Progenitor cell of endocrine pancreas (in vitro differentiated cells): ENCODE measurements around the gene GPRC5C. TPM values are rescaled to one million over a fixed set of nuclear protein-coding genes. Genes with fewer than 3 reads are reported as not detected.

Source experiments
- DNase-seq: peaks from one replicate; pipeline ENCODE4 v3.0.0; 2021; ENCODE audit warnings: low spot score; ENCODE audit not compliant: unreplicated experiment
- H3K27ac Mint-ChIP-seq: 2 replicates; pipeline ENCODE4 v1.8.0; 2021; ENCODE audit warnings: mild to moderate bottlenecking, moderate library complexity, mixed read lengths
- H3K27me3 Mint-ChIP-seq: 2 replicates; pipeline ENCODE4 v1.8.0; 2021; ENCODE audit warnings: mixed read lengths
- H3K36me3 Mint-ChIP-seq: 2 replicates; pipeline ENCODE4 v1.8.0; 2022; ENCODE audit warnings: mixed read lengths; ENCODE audit not compliant: insufficient read depth
- H3K4me1 Mint-ChIP-seq: 2 replicates; pipeline ENCODE4 v1.8.0; 2021; ENCODE audit warnings: low read depth, mixed read lengths
- H3K4me3 Mint-ChIP-seq: 2 replicates; pipeline ENCODE4 v1.8.0; 2021; ENCODE audit warnings: low read depth, mild to moderate bottlenecking, moderate library complexity, mixed read lengths
- H3K9me3 Mint-ChIP-seq: 2 replicates; pipeline ENCODE4 v1.8.0; 2021; ENCODE audit warnings: low read depth, mixed read lengths
- total RNA-seq: library from RNA; stranded (reverse); gene quantifications from 2 replicates; pipeline ENCODE4 v1.2.1, GENCODE V29; 2021
- TF ChIP-seq, protein P1 (sequence below): fragments of 200-600 bp; sonication (generic); IDR thresholded peaks from one replicate; pipeline ENCODE4 v1.5.0; 2021; ENCODE audit warnings: antibody characterized with exemption, mild to moderate bottlenecking; ENCODE audit not compliant: unreplicated experiment

Gene GPRC5C
- total RNA-seq, 1 donor from 2014 or later, result 207 TPM

DNA sequence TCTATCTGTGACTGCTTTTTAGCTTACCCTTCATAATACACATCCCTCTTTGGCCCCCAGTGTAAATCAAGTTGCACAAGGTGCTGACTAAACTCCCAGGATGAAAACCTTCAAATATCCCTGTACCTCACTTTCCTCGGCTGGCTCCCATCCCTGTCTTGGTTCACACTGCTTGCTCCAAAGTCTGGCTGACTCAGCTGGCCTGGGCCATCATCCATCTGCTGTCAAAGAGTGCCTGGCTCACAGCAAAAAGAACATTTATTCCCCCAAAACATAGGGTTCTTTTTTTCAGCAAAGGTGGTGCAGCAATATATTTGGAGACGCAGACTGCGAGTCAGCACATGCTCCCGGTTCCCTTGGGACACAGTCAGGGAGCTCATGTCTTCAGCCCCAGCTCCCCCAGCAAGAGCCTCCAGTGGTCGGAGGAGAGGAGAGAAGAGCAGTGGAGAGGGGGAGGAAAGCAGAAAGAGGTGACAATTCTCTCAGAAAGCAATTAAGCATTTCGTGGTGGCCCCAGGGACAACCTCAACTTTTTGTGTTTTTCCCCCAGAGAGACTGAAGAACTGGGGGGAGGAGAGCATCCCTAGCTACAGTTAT lies 38.4 kb upstream of the GPRC5C start:
- Mint-ChIP-seq H3K36me3 (no peaks in the 10 kb centered on the region), H3K4me3 (no peak overlapping the region), H3K27ac (no peak overlapping the region), H3K9me3 (no peaks in the 10 kb centered on the region), H3K4me1 (peaks cover 9% of the 10 kb centered on the region), H3K27me3 (peaks cover 4% of the 10 kb centered on the region)
- no peak for DNase-seq
- TF ChIP-seq, protein P1, sequence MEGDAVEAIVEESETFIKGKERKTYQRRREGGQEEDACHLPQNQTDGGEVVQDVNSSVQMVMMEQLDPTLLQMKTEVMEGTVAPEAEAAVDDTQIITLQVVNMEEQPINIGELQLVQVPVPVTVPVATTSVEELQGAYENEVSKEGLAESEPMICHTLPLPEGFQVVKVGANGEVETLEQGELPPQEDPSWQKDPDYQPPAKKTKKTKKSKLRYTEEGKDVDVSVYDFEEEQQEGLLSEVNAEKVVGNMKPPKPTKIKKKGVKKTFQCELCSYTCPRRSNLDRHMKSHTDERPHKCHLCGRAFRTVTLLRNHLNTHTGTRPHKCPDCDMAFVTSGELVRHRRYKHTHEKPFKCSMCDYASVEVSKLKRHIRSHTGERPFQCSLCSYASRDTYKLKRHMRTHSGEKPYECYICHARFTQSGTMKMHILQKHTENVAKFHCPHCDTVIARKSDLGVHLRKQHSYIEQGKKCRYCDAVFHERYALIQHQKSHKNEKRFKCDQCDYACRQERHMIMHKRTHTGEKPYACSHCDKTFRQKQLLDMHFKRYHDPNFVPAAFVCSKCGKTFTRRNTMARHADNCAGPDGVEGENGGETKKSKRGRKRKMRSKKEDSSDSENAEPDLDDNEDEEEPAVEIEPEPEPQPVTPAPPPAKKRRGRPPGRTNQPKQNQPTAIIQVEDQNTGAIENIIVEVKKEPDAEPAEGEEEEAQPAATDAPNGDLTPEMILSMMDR, result no peak

DNA sequence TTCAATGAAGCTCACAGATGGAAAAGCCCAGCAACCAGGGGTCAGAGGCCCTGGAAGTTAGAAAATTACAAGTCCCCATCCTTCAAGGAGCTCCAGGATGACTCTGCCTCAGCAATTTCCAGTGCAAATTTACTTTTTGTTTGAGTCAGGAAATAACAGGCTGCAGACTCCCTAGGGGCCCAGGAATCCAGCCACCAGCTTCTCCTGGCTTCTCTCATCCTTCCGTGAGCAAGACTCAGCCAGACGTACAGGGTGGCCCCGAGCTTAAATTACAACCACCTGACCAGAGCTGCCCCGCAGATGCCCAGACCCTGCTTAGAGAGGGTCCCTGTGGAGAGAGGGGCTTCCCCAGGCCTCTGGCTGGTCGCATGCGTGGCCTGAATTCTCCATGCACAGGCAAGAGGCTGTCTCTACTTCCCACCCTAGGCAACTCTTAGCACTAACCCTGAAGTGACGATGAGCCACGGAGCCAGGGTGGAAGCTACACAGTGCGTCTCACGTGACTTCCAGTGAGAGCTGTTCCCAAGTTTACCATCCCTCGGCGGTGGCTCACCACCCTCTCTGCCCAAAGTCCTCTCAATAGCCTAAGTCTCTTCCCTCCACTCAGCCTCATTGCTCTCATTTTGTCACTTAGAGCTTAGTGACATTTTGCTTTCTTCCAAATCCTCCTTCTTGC lies 37.5 kb upstream of the GPRC5C start:
- H3K27ac Mint-ChIP-seq, result no peak overlapping the region
- TF ChIP-seq, protein P1, result no peak
- H3K4me1 Mint-ChIP-seq, result peaks cover 5% of the 10 kb centered on the region
- DNase-seq, result no peak
- H3K27me3 Mint-ChIP-seq, result no peaks in the 10 kb centered on the region
- H3K9me3 Mint-ChIP-seq, result no peaks in the 10 kb centered on the region
- H3K36me3 Mint-ChIP-seq, result no peaks in the 10 kb centered on the region
- H3K4me3 Mint-ChIP-seq, result no peak overlapping the region

DNA sequence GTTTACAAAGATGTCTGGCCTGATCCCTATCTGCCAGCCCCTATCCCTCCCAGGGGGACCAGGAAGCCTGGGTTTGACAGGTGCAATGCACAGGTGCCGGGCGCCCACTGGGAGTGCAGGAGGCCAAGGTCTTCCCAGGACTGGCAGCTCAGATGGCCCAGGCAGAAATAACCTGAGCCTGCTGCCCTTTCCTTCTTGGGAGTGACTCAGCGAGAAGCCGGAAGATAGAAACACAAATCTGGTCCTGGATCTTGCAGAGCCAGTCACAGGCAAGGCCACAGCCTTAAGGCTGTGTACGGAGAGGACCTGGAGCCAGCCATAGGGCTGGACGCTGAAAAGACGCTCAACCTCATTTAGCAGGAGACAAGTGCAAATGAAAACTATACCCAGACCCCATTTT lies 36.9 kb upstream of the GPRC5C start:
- DNase-seq, result no peak
- no peaks in the 10 kb centered on the region for H3K27me3 Mint-ChIP-seq
- no peak overlapping the region for H3K27ac Mint-ChIP-seq
- peaks cover 5% of the 10 kb centered on the region for H3K4me1 Mint-ChIP-seq
- H3K9me3 Mint-ChIP-seq, result no peaks in the 10 kb centered on the region
- H3K36me3 Mint-ChIP-seq, result no peaks in the 10 kb centered on the region
- no peak overlapping the region for H3K4me3 Mint-ChIP-seq
- TF ChIP-seq, protein P1, result no peak

DNA sequence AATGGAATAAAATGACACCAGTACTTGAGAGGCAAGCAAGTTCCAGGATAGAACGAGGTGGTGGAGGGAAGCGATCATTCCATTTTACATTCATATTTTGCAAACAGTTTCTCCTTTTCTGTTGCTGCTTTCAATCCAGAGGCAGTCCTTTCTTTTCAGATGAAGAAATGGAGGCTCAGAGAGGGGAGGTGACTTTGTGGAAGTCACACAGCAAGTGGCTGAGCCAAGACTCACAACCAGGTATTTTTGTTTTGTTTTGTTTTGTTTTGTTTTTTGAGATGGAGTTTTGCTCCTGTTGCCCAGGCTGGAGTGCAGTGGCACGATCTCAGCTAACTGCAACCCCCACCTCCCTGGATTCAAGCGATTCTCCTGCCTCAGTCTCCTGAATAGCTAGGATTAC lies 35.3 kb upstream of the GPRC5C start:
- Mint-ChIP-seq H3K4me3 (no peak overlapping the region), H3K9me3 (no peaks in the 10 kb centered on the region), H3K27ac (no peak overlapping the region), H3K36me3 (no peaks in the 10 kb centered on the region), H3K27me3 (peaks cover 2% of the 10 kb centered on the region), H3K4me1 (no peaks in the 10 kb centered on the region)
- no peak for DNase-seq
- TF ChIP-seq, protein P1, result no peak

DNA sequence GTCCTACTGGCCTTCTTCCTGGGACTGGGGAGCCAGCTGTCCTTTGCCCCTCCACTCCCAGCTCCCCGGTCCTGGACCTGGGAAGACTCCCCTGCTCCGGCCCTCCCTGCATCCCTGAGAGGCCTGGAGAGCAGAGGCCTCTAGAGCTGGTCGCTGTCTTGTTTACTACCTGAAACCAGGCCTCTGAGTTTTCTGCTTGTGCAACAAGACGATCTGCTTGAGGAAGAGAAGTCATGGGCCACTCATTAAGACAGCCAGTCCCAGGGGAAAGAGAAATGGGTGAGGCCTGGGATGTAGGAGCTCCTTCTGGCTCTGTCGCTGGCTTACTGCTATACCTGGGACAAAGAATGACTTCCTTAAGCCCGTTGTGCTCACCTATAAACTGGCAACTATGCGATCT lies 29.8 kb upstream of the GPRC5C start:
- H3K36me3 Mint-ChIP-seq, result no peaks in the 10 kb centered on the region
- H3K27me3 Mint-ChIP-seq, result peaks cover 9% of the 10 kb centered on the region
- no peak overlapping the region for H3K4me3 Mint-ChIP-seq

More for the DNA sequence above, 29.8 kb upstream of the GPRC5C start:
- TF ChIP-seq, protein P1, result no peak
- no peaks in the 10 kb centered on the region for H3K9me3 Mint-ChIP-seq
- no peak overlapping the region for H3K27ac Mint-ChIP-seq
- peaks cover 11% of the 10 kb centered on the region for H3K4me1 Mint-ChIP-seq
- DNase-seq, result no peak
